Activated CD8-positive, alpha-beta T cell treated with anti-CD3 and anti-CD28 coated beads for 36 hours (primary cell): Measurements from ENCODE around the gene UAP1. TPM values are rescaled to one million over a fixed set of nuclear protein-coding genes. Genes with fewer than 3 reads are reported as not detected.

Source experiments
- ATAC-seq: fragments of 200-7000 bp; cut with Tn5 transposase; one replicate; pipeline ENCODE4 v1.10.0; 2021; ENCODE audit warnings: mild to moderate bottlenecking, moderate library complexity
- CTCF ChIA-PET: fragments of 350-600 bp; sonication (Branson Sonifier 250); formaldehyde crosslinking; loops from one replicate; lab custom pipeline; 2021; ENCODE audit warnings: antibody characterized with exemption; lab: Charles Lee
- POLR2A ChIA-PET: fragments of 350-600 bp; sonication (Branson Sonifier 250); formaldehyde crosslinking; loops from one replicate; lab custom pipeline; 2021; ENCODE audit warnings: antibody characterized with exemption; lab: Charles Lee
- DNase-seq: peaks from one replicate; pipeline ENCODE4 v3.0.0-alpha.2; 2020
- H3K27ac Mint-ChIP-seq: one replicate; pipeline ENCODE4 v1.8.0; 2021; ENCODE audit warnings: mild to moderate bottlenecking, mixed read lengths
- H3K27me3 Mint-ChIP-seq: one replicate; pipeline ENCODE4 v1.8.0; 2021; ENCODE audit warnings: mixed read lengths
- H3K36me3 Mint-ChIP-seq: one replicate; pipeline ENCODE4 v1.8.0; 2021; ENCODE audit warnings: low read depth, mixed read lengths
- H3K4me1 Mint-ChIP-seq: one replicate; pipeline ENCODE4 v1.8.0; 2021; ENCODE audit warnings: low read depth, mixed read lengths
- H3K4me3 Mint-ChIP-seq: one replicate; pipeline ENCODE4 v1.8.0; 2021; ENCODE audit warnings: mild to moderate bottlenecking, moderate library complexity, mixed read lengths
- H3K9me3 Mint-ChIP-seq: one replicate; pipeline ENCODE4 v1.8.0; 2021; ENCODE audit warnings: mixed read lengths
- CTCF ChIP-seq: fragments of 200-600 bp; IDR thresholded peaks from one replicate; pipeline ENCODE4 v1.8.0; 2022; ENCODE audit warnings: antibody characterized with exemption, mild to moderate bottlenecking
- intact Hi-C: fragments of 100-400 bp; cut with micrococcal nuclease; formaldehyde crosslinking; loops from one replicate; pipeline ENCODE4 v1.10.0; 2022
- total RNA-seq, 2 experiments: library from RNA; stranded (reverse); gene quantifications; one replicate each; pipeline ENCODE4 v1.2.3, GENCODE V29; 2021

UAP1 gene
- total RNA-seq, 2 experiments from 2014 or later, result 37.9 to 40.6 TPM

- H3K27ac Mint-ChIP-seq, result no peak overlapping the region
Measured at GRCh38 chr1:162629651-162630050, 68.1 kb downstream of the UAP1 start.

GRCh38 chr1:162631546-162632191 lies 70.1 kb downstream of the UAP1 start:
- intact Hi-C loops, result no loop called here
- POLR2A ChIA-PET, result no interaction called here
- CTCF ChIA-PET, result interaction anchor here (0.7 to 1.5 kb wide), 2 partner anchors 17 to 19 kb away, joined by 3 to 6 read pairs; no protein-coding TSS in a partner anchor
- DNase-seq, result no peak
- ATAC-seq, result no peak
- peaks cover 2% of the 10 kb centered on the region for H3K4me1 Mint-ChIP-seq
- no peak for TF ChIP-seq CTCF
- H3K36me3 Mint-ChIP-seq, result no peaks in the 10 kb centered on the region
- H3K27me3 Mint-ChIP-seq, result peaks cover 2% of the 10 kb centered on the region
- no peaks in the 10 kb centered on the region for H3K9me3 Mint-ChIP-seq
- H3K27ac Mint-ChIP-seq, result no peak overlapping the region
- H3K4me3 Mint-ChIP-seq, result no peak overlapping the region

More at GRCh38 chr1:162629651-162630050, 68.1 kb downstream of the UAP1 start:
- H3K9me3 Mint-ChIP-seq, result no peaks in the 10 kb centered on the region
- intact Hi-C loops, result no loop called here
- peaks cover 5% of the 10 kb centered on the region for H3K27me3 Mint-ChIP-seq
- no peak for TF ChIP-seq CTCF
- DNase-seq (no peak), ATAC-seq (no peak)
- POLR2A ChIA-PET, result no interaction called here
- H3K36me3 Mint-ChIP-seq, result no peaks in the 10 kb centered on the region
- CTCF ChIA-PET, result interaction anchor here (2.1 kb wide), 1 partner anchor 16 kb away, joined by 7 read pairs; no protein-coding TSS in a partner anchor
- H3K4me1 Mint-ChIP-seq, result peaks cover 2% of the 10 kb centered on the region
- H3K4me3 Mint-ChIP-seq, result no peak overlapping the region

- H3K27me3 Mint-ChIP-seq, result peaks cover 2% of the 10 kb centered on the region
- no peak within 1 kb of the TSS for H3K27ac Mint-ChIP-seq
- peaks cover 2% of the 10 kb centered on the region for H3K4me1 Mint-ChIP-seq
- ATAC-seq, result no peak
- H3K36me3 Mint-ChIP-seq, result no peaks in the 10 kb centered on the region
- H3K9me3 Mint-ChIP-seq, result no peaks in the 10 kb centered on the region
- ChIA-PET POLR2A (no interaction called here), CTCF (interaction anchor here (0.7 to 1.5 kb wide), 2 partner anchors 18 to 19 kb away, joined by 3 to 6 read pairs; no protein-coding TSS in a partner anchor)
- intact Hi-C loops, result no loop called here
- no peak for TF ChIP-seq CTCF
- no peak for DNase-seq
- H3K4me3 Mint-ChIP-seq, result no peak within 1 kb of the TSS
Measured at GRCh38 chr1:162632217-162632666, 70.7 kb downstream of the UAP1 start, which contains the start of gene DDR2. TSS of gene DDR2 (plus strand) at chr1:162632464. CDS start at chr1:162719064, 86,600 bp downstream.

GRCh38 chr1:162632698-162633080 lies 71.2 kb downstream of the UAP1 start:
- ChIA-PET CTCF (interaction anchor here (1.1 to 1.5 kb wide), 2 partner anchors 11 to 20 kb away, joined by 3 to 6 read pairs; no protein-coding TSS in a partner anchor), POLR2A (no interaction called here)
- Mint-ChIP-seq H3K27me3 (no peaks in the 10 kb centered on the region), H3K27ac (no peak overlapping the region), H3K4me1 (peaks cover 2% of the 10 kb centered on the region), H3K36me3 (no peaks in the 10 kb centered on the region), H3K9me3 (no peaks in the 10 kb centered on the region), H3K4me3 (no peak overlapping the region)
- ATAC-seq (no peak), DNase-seq (no peak)
- no peak for TF ChIP-seq CTCF
- intact Hi-C loops, result no loop called here

- H3K9me3 Mint-ChIP-seq, result no peaks in the 10 kb centered on the region
Measured at GRCh38 chr1:162633081-162633762, 71.7 kb downstream of the UAP1 start.

More at GRCh38 chr1:162633081-162633762, 71.7 kb downstream of the UAP1 start:
- no peak for TF ChIP-seq CTCF
- H3K27me3 Mint-ChIP-seq, result no peaks in the 10 kb centered on the region
- POLR2A ChIA-PET, result no interaction called here
- H3K27ac Mint-ChIP-seq, result no peak overlapping the region
- intact Hi-C loops, result no loop called here
- H3K4me3 Mint-ChIP-seq, result no peak overlapping the region
- DNase-seq (no peak), ATAC-seq (no peak)
- peaks cover 2% of the 10 kb centered on the region for H3K4me1 Mint-ChIP-seq
- CTCF ChIA-PET, result interaction anchor here (1.1 kb wide), 1 partner anchor 10 kb away, joined by 3 read pairs; no protein-coding TSS in a partner anchor
- H3K36me3 Mint-ChIP-seq, result no peaks in the 10 kb centered on the region
